HEK293 (cell line): ENCODE data around the gene MARK3.
A peak's percentile ranks its signal among the peaks of the same experiment; 100 is the strongest.

ENCODE experiments used
- CTCF ChIA-PET: fragments of 350-600 bp; formaldehyde crosslinking; extraction: SDS; loops from one replicate; lab custom pipeline; 2021; ENCODE audit warnings: antibody characterized with exemption; lab: Yijun Ruan, JAX
- POLR2A ChIA-PET: fragments of 300-600 bp; formaldehyde crosslinking; extraction: SDS; loops from one replicate; lab custom pipeline; 2020; ENCODE audit warnings: antibody characterized with exemption, inconsistent platforms; lab: Yijun Ruan, JAX
- H3K27ac ChIP-seq: fragments of 200-500 bp; sonication (Bioruptor generic); 2 replicates; pipeline ENCODE4 v1.5.1; 2014; ENCODE audit warnings: low read depth, low read length, control low read depth, inconsistent platforms; ENCODE audit errors: extremely low read depth
- H3K36me3 ChIP-seq, 2 experiments: fragments of 200-500 bp in 1 of 2; sonication (Bioruptor generic) in 1 of 2; 1 replicate in 1 of 2; 2 replicates in 1 of 2; pipeline ENCODE4 v1.5.1; 2014 to 2017; ENCODE audit warnings: inconsistent platforms in 2 of 2, low read length in 2 of 2; ENCODE audit not compliant: control insufficient read depth in 2 of 2, insufficient read depth in 1 of 2
- H3K4me1 ChIP-seq: fragments of 200-500 bp; sonication (Bioruptor generic); 2 replicates; pipeline ENCODE4 v1.5.1; 2014; ENCODE audit warnings: mild to moderate bottlenecking, low read length, inconsistent platforms; ENCODE audit not compliant: control insufficient read depth, insufficient read depth
- H3K4me3 ChIP-seq: 2 replicates; pipeline ENCODE4 v1.5.1; 2011; ENCODE audit warnings: low read depth, mild to moderate bottlenecking, control low read depth, low read length, moderate library complexity
- H3K9me3 ChIP-seq: fragments of 200-500 bp; sonication (Bioruptor generic); 2 replicates; pipeline ENCODE4 v1.5.1; 2014; ENCODE audit warnings: low read depth, low read length, inconsistent platforms; ENCODE audit not compliant: control insufficient read depth, insufficient read depth
- GLIS2 ChIP-seq: fragments of 450-650 bp; formaldehyde crosslinking; IDR thresholded peaks from 2 replicates; pipeline ENCODE4 v1.5.1; 2016; ENCODE audit warnings: missing biosample characterization, missing genetic modification characterization
- OVOL3 ChIP-seq: fragments of 450-650 bp; formaldehyde crosslinking; IDR thresholded peaks from 2 replicates; pipeline ENCODE4 v1.5.1; 2016; ENCODE audit warnings: missing biosample characterization, missing genetic modification characterization
- SALL2 ChIP-seq: fragments of 450-650 bp; formaldehyde crosslinking; IDR thresholded peaks from 2 replicates; pipeline ENCODE4 v1.5.0; 2017; ENCODE audit warnings: missing biosample characterization, mild to moderate bottlenecking, missing genetic modification characterization, borderline replicate concordance
- ZBTB11 ChIP-seq: fragments of 450-650 bp; formaldehyde crosslinking; conservative IDR thresholded peaks from 2 replicates; pipeline ENCODE4 v1.5.1; 2016; ENCODE audit warnings: low read depth, missing biosample characterization, missing genetic modification characterization
- ZFP37 ChIP-seq: fragments of 450-650 bp; formaldehyde crosslinking; IDR thresholded peaks from 2 replicates; pipeline ENCODE4 v1.5.1; 2016; ENCODE audit warnings: missing biosample characterization, missing genetic modification characterization
- ZIC2 ChIP-seq: fragments of 450-650 bp; formaldehyde crosslinking; IDR thresholded peaks from 2 replicates; pipeline ENCODE4 v1.5.1; 2016; ENCODE audit warnings: missing biosample characterization, missing genetic modification characterization
- ZNF148 ChIP-seq: fragments of 450-650 bp; formaldehyde crosslinking; IDR thresholded peaks from 2 replicates; pipeline ENCODE4 v1.5.0; 2017; ENCODE audit warnings: missing biosample characterization, missing genetic modification characterization, borderline replicate concordance
- ZNF266 ChIP-seq: fragments of 450-650 bp; formaldehyde crosslinking; IDR thresholded peaks from 2 replicates; pipeline ENCODE4 v1.5.1; 2016; ENCODE audit warnings: missing biosample characterization, missing genetic modification characterization, low read depth
- ZNF280D ChIP-seq: fragments of 450-650 bp; formaldehyde crosslinking; IDR thresholded peaks from 2 replicates; pipeline ENCODE4 v1.5.1; 2016; ENCODE audit warnings: missing biosample characterization, missing genetic modification characterization
- ZNF404 ChIP-seq: fragments of 450-650 bp; formaldehyde crosslinking; IDR thresholded peaks from 2 replicates; pipeline ENCODE4 v1.5.1; 2017; ENCODE audit warnings: missing biosample characterization, missing genetic modification characterization
- ZNF423 ChIP-seq: fragments of 450-650 bp; formaldehyde crosslinking; IDR thresholded peaks from 2 replicates; pipeline ENCODE4 v1.5.1; 2016; ENCODE audit warnings: missing biosample characterization, missing genetic modification characterization
- ZNF48 ChIP-seq: fragments of 450-650 bp; formaldehyde crosslinking; IDR thresholded peaks from 2 replicates; pipeline ENCODE4 v1.5.1; 2016; ENCODE audit warnings: missing biosample characterization, missing genetic modification characterization
- ZNF501 ChIP-seq: fragments of 450-650 bp; formaldehyde crosslinking; IDR thresholded peaks from 2 replicates; pipeline ENCODE4 v1.5.1; 2016; ENCODE audit warnings: missing biosample characterization, missing genetic modification characterization
- ZNF514 ChIP-seq: fragments of 450-650 bp; formaldehyde crosslinking; IDR thresholded peaks from 2 replicates; pipeline ENCODE4 v1.5.1; 2016; ENCODE audit warnings: missing biosample characterization, missing genetic modification characterization
- ZNF548 ChIP-seq: fragments of 450-650 bp; formaldehyde crosslinking; IDR thresholded peaks from 2 replicates; pipeline ENCODE4 v1.5.1; 2016; ENCODE audit warnings: missing biosample characterization, missing genetic modification characterization
- ZNF560 ChIP-seq: fragments of 450-650 bp; formaldehyde crosslinking; IDR thresholded peaks from 2 replicates; pipeline ENCODE4 v1.5.1; 2017; ENCODE audit warnings: missing biosample characterization, missing genetic modification characterization, borderline replicate concordance
- ZNF610 ChIP-seq: fragments of 450-650 bp; formaldehyde crosslinking; IDR thresholded peaks from 2 replicates; pipeline ENCODE4 v1.5.1; 2016; ENCODE audit warnings: missing biosample characterization, missing genetic modification characterization, borderline replicate concordance
- ZNF654 ChIP-seq: fragments of 450-650 bp; formaldehyde crosslinking; IDR thresholded peaks from 2 replicates; pipeline ENCODE4 v1.5.1; 2016; ENCODE audit warnings: low read depth, missing biosample characterization, missing genetic modification characterization
- ZSCAN18 ChIP-seq: fragments of 450-650 bp; formaldehyde crosslinking; IDR thresholded peaks from 2 replicates; pipeline ENCODE4 v1.5.1; 2016; ENCODE audit warnings: missing biosample characterization, missing genetic modification characterization
- ZSCAN23 ChIP-seq: fragments of 450-650 bp; formaldehyde crosslinking; IDR thresholded peaks from 2 replicates; pipeline ENCODE4 v1.5.1; 2016; ENCODE audit warnings: missing biosample characterization, missing genetic modification characterization
- ZSCAN4 ChIP-seq: fragments of 450-650 bp; formaldehyde crosslinking; IDR thresholded peaks from 2 replicates; pipeline ENCODE4 v1.5.1; 2017; ENCODE audit warnings: missing biosample characterization, missing genetic modification characterization
- ZSCAN5A ChIP-seq: fragments of 450-650 bp; formaldehyde crosslinking; IDR thresholded peaks from 2 replicates; pipeline ENCODE4 v1.5.1; 2016; ENCODE audit warnings: missing biosample characterization, missing genetic modification characterization

MARK3 gene

GRCh38 chr14:103527408-103528145, 142.4 kb downstream of the MARK3 start:
- ChIA-PET POLR2A (interaction anchor here (1.1 to 2.2 kb wide), 6 partner anchors 9 to 35 kb away, joined by 3 to 18 read pairs (median 8); partner anchors contain the start of genes BAG5 and COA8), CTCF (interaction anchor here (0.6 to 2.8 kb wide), 3 partner anchors 9 to 115 kb away, joined by 3 to 13 read pairs (median 4); no protein-coding TSS in a partner anchor)
- Histone ChIP-seq H3K4me3 (no peak overlapping the region), H3K4me1 (peaks cover 19% of the 10 kb centered on the region), H3K9me3 (no peaks in the 10 kb centered on the region), H3K36me3 (peaks cover 0 to 12% of the 10 kb centered on the region in 2 experiments; a peak in 1 of 3 replicates), H3K27ac (peak overlapping the region; percentile 89; the same call in 1 of the 2 replicates)
- TF ChIP-seq ZSCAN5A = no peak
- no peak for TF ChIP-seq ZNF501 (tag by site-specific recombination)
- TF ChIP-seq OVOL3 (tag by site-specific recombination) = no peak
- TF ChIP-seq ZBTB11 (tag by site-specific recombination) = no peak
- TF ChIP-seq ZNF148 (tag by site-specific recombination) = no peak
- TF ChIP-seq ZNF560 (tag by site-specific recombination) = no peak
- no peak for TF ChIP-seq ZNF423 (tag by site-specific recombination)
- no peak for TF ChIP-seq SALL2
- peak; percentile 80 for TF ChIP-seq ZIC2 (tag by site-specific recombination)
- TF ChIP-seq ZSCAN18 = no peak
- TF ChIP-seq ZSCAN23 (tag by site-specific recombination) = no peak
- TF ChIP-seq ZNF48 (tag by site-specific recombination) = no peak
- no peak for TF ChIP-seq ZSCAN4 (tag by site-specific recombination)
- no peak for TF ChIP-seq ZNF266
- TF ChIP-seq ZNF280D = no peak
- TF ChIP-seq ZFP37 (tag by site-specific recombination) = no peak
- no peak for TF ChIP-seq ZNF404
- no peak for TF ChIP-seq ZNF610 (tag by site-specific recombination)
- no peak for TF ChIP-seq ZNF654 (tag by site-specific recombination)
- TF ChIP-seq GLIS2 (tag by site-specific recombination) = peak; percentile 63
- TF ChIP-seq ZNF548 (tag by site-specific recombination) = no peak
- no peak for TF ChIP-seq ZNF514 (tag by site-specific recombination)
